B cell (primary cell): ENCODE results near the gene TPH2. TPM values are rescaled to one million over a fixed set of nuclear protein-coding genes. Genes with fewer than 3 reads are reported as not detected.

Experiments used
- ATAC-seq: fragments of 200-7000 bp; cut with Tn5 transposase; one replicate; pipeline ENCODE4 v1.10.0; 2021; ENCODE audit warnings: low read depth, mild to moderate bottlenecking, moderate number of reproducible peaks, moderate library complexity
- CTCF ChIA-PET: fragments of 350-600 bp; sonication (Branson Sonifier 250); formaldehyde crosslinking; loops from one replicate; lab custom pipeline; 2021; ENCODE audit warnings: antibody characterized with exemption, inconsistent platforms; lab: Charles Lee
- POLR2A ChIA-PET: fragments of 350-600 bp; sonication (Branson Sonifier 250); formaldehyde crosslinking; loops from one replicate; lab custom pipeline; 2021; ENCODE audit warnings: antibody characterized with exemption; lab: Charles Lee
- DNase-seq: peaks from one replicate; pipeline ENCODE4 v3.0.0; 2013
- H2AFZ ChIP-seq: 2 replicates; pipeline ENCODE4 v1.6.1; 2012; ENCODE audit warnings: mild to moderate bottlenecking, low read depth, low read length; ENCODE audit not compliant: insufficient read depth, poor library complexity, severe bottlenecking
- H3K27ac ChIP-seq, 2 donors: 1 replicate in 1 of 2; 2 replicates in 1 of 2; pipeline ENCODE4 v1.5.1; 2012 to 2013; ENCODE audit warnings: low read length in 2 of 2, mild to moderate bottlenecking in 2 of 2, moderate library complexity in 1 of 2
- H3K27me3 ChIP-seq, 4 experiments: fragments of 200-600 bp in 1 of 4; sonication (generic) in 1 of 4; replicated peaks in 1 of 4; 1 replicate in 2 of 4; 2 replicates in 2 of 4; pipeline versions ENCODE4 v1.6.1 to v1.7.0; 2013 to 2016; ENCODE audit warnings: low read length in 3 of 4, mild to moderate bottlenecking in 2 of 4, mixed read lengths in 1 of 4, moderate library complexity in 1 of 4; ENCODE audit not compliant: insufficient read depth in 4 of 4, control insufficient read depth in 3 of 4; ENCODE audit errors: control extremely low read depth in 1 of 4
- H3K36me3 ChIP-seq, 2 experiments: replicated peaks in 1 of 2; 1 replicate in 1 of 2; 2 replicates in 1 of 2; pipeline versions ENCODE4 v1.6.1 to v1.7.1; 2013; ENCODE audit warnings: low read length in 1 of 2; ENCODE audit not compliant: insufficient read depth in 2 of 2, control insufficient read depth in 1 of 2; ENCODE audit errors: control extremely low read depth in 1 of 2, extremely low read depth in 1 of 2
- H3K4me1 ChIP-seq, 2 donors: fragments of 200-600 bp in 1 of 2; sonication (generic) in 1 of 2; 1 replicate in 1 of 2; 2 replicates in 1 of 2; pipeline versions ENCODE4 v1.5.1 to v1.6.1; 2013 to 2017; ENCODE audit warnings: low read length in 2 of 2; ENCODE audit not compliant: control insufficient read depth in 2 of 2, insufficient read depth in 2 of 2
- H3K4me2 ChIP-seq: replicated peaks from 2 replicates; pipeline ENCODE3; 2012; ENCODE audit warnings: mild to moderate bottlenecking, low read depth, low read length; ENCODE audit not compliant: poor library complexity, severe bottlenecking
- H3K4me3 ChIP-seq, 5 experiments: fragments of 200-600 bp in 1 of 5; sonication (generic) in 1 of 5; 1 replicate in 3 of 5; 2 replicates in 2 of 5; pipeline versions ENCODE4 v1.5.1 to v1.7.0; 2011 to 2016; ENCODE audit warnings: low read length in 4 of 5, mild to moderate bottlenecking in 4 of 5, low read depth in 2 of 5, control low read depth in 1 of 5, moderate library complexity in 1 of 5; ENCODE audit not compliant: insufficient read depth in 1 of 5; ENCODE audit errors: control extremely low read depth in 1 of 5, extremely low read depth in 1 of 5
- H3K79me2 ChIP-seq: fragments of 200-600 bp; sonication (generic); one replicate; pipeline ENCODE4 v1.6.0; 2016; ENCODE audit warnings: low read length; ENCODE audit not compliant: control insufficient read depth, insufficient read depth
- H3K9ac ChIP-seq: fragments of 200-600 bp; sonication (generic); 2 replicates; pipeline ENCODE4 v1.6.1; 2017; ENCODE audit warnings: mild to moderate bottlenecking, low read length, moderate library complexity
- H3K9me3 ChIP-seq, 3 donors: one replicate each; pipeline versions ENCODE4 v1.6.1 to v1.7.1; 2013; ENCODE audit warnings: low read length in 2 of 3; ENCODE audit not compliant: control insufficient read depth in 2 of 3, insufficient read depth in 1 of 3; ENCODE audit errors: control extremely low read depth in 1 of 3
- H4K20me1 ChIP-seq: 2 replicates; pipeline ENCODE4 v1.6.0; 2012; ENCODE audit warnings: mild to moderate bottlenecking, low read length; ENCODE audit not compliant: insufficient read depth, control insufficient read depth, poor library complexity, severe bottlenecking
- H3K27ac Mint-ChIP-seq: one replicate; pipeline ENCODE4 v1.8.0; 2021; ENCODE audit warnings: mixed read lengths
- H3K27me3 Mint-ChIP-seq: one replicate; pipeline ENCODE4 v1.8.0; 2021; ENCODE audit warnings: mixed read lengths
- H3K4me1 Mint-ChIP-seq: one replicate; pipeline ENCODE4 v1.8.0; 2021; ENCODE audit warnings: mixed read lengths
- H3K4me3 Mint-ChIP-seq: one replicate; pipeline ENCODE4 v1.8.0; 2021; ENCODE audit warnings: mixed read lengths
- H3K9me3 Mint-ChIP-seq: one replicate; pipeline ENCODE4 v1.8.0; 2022; ENCODE audit warnings: mixed read lengths; ENCODE audit not compliant: insufficient read depth
- EZH2 ChIP-seq: IDR thresholded peaks from 2 replicates; pipeline ENCODE4 v1.6.1; 2012; ENCODE audit warnings: borderline replicate concordance, low read depth, mild to moderate bottlenecking, moderate library complexity, low read length; ENCODE audit not compliant: insufficient read depth, poor library complexity, severe bottlenecking
- WGBS: methylation state at CpG from one replicate; pipeline ENCODE4 v1.1.5; 2013; ENCODE audit warnings: missing lambda C conversion rate; ENCODE audit not compliant: insufficient coverage; 5-methylcytosine and 5-hydroxymethylcytosine counted together
- intact Hi-C: fragments of 100-400 bp; cut with micrococcal nuclease; formaldehyde crosslinking; loops from one replicate; pipeline ENCODE4 v1.10.0; 2022
- polyA plus RNA-seq: library from polyadenylated mRNA; depleted of rRNA; stranded (reverse); fragments of >200 nt; gene quantifications from 2 replicates; pipeline ENCODE4 v1.2.3, GENCODE V29; 2012
- total RNA-seq, 2 donors: library from RNA; stranded (reverse); fragments of 120-200 nt in 1 of 2; gene quantifications; 1 replicate in 1 of 2; 2 replicates in 1 of 2; pipeline versions ENCODE4 v1.2.3 to v1.2.4, GENCODE V29; 2013 to 2022
- TF ChIP-seq, protein P1 (sequence below): fragments of 200-600 bp; IDR thresholded peaks from one replicate; pipeline ENCODE4 v1.8.0; 2022; ENCODE audit warnings: antibody characterized with exemption, mild to moderate bottlenecking

Gene TPH2
- total and polyA plus RNA-seq, 2 donors (not counting 1 experiment from before 2014, with no cell fraction given), result not detected

GRCh38 chr12:72000969-72001648 is 62.5 kb downstream of the TPH2 start:
- Histone ChIP-seq H4K20me1 (no peaks in the 10 kb centered on the region), H3K79me2 (no peaks in the 10 kb centered on the region), H3K36me3 (no peaks in the 10 kb centered on the region), H3K27me3 (no peaks in the 10 kb centered on the region), H3K4me2 (no peak overlapping the region), H2AFZ (no peak overlapping the region), H3K27ac (no peak overlapping the region), H3K9ac (no peak overlapping the region), H3K4me1 (no peaks in the 10 kb centered on the region), H3K4me3 (no peak overlapping the region), H3K9me3 (peaks cover 0 to 1% (median 0%) of the 10 kb centered on the region in 3 donors)
- TF ChIP-seq, protein P1, sequence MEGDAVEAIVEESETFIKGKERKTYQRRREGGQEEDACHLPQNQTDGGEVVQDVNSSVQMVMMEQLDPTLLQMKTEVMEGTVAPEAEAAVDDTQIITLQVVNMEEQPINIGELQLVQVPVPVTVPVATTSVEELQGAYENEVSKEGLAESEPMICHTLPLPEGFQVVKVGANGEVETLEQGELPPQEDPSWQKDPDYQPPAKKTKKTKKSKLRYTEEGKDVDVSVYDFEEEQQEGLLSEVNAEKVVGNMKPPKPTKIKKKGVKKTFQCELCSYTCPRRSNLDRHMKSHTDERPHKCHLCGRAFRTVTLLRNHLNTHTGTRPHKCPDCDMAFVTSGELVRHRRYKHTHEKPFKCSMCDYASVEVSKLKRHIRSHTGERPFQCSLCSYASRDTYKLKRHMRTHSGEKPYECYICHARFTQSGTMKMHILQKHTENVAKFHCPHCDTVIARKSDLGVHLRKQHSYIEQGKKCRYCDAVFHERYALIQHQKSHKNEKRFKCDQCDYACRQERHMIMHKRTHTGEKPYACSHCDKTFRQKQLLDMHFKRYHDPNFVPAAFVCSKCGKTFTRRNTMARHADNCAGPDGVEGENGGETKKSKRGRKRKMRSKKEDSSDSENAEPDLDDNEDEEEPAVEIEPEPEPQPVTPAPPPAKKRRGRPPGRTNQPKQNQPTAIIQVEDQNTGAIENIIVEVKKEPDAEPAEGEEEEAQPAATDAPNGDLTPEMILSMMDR, result no peak
- TF ChIP-seq EZH2, result no peak
- H3K4me3 Mint-ChIP-seq, result no peak overlapping the region
- H3K27me3 Mint-ChIP-seq, result peaks cover 9% of the 10 kb centered on the region
- DNase-seq (no peak), ATAC-seq (no peak)
- ChIA-PET POLR2A (no interaction called here), CTCF (no interaction called here)
- intact Hi-C loops, result no loop called here
- H3K9me3 Mint-ChIP-seq, result no peaks in the 10 kb centered on the region
- WGBS, result 70% methylated on average over 2 of the region's 9 CpGs
- H3K4me1 Mint-ChIP-seq, result no peaks in the 10 kb centered on the region
- no peak overlapping the region for H3K27ac Mint-ChIP-seq

- intact Hi-C loops, result no loop called here
- ATAC-seq (no peak), DNase-seq (no peak)
- Mint-ChIP-seq H3K4me3 (no peak overlapping the region), H3K4me1 (no peaks in the 10 kb centered on the region), H3K9me3 (no peaks in the 10 kb centered on the region), H3K27me3 (peaks cover 12% of the 10 kb centered on the region), H3K27ac (no peak overlapping the region)
- H3K4me3 ChIP-seq, result no peak overlapping the region
- H2AFZ ChIP-seq, result no peak overlapping the region
- H3K79me2 ChIP-seq, result no peaks in the 10 kb centered on the region
- POLR2A ChIA-PET, result no interaction called here
- no peaks in the 10 kb centered on the region for H3K9me3 ChIP-seq
- H3K36me3 ChIP-seq, result no peaks in the 10 kb centered on the region
- H3K27me3 ChIP-seq, result no peaks in the 10 kb centered on the region
- TF ChIP-seq, protein P1, result no peak
- TF ChIP-seq EZH2, result no peak
- CTCF ChIA-PET, result no interaction called here
- no peaks in the 10 kb centered on the region for H4K20me1 ChIP-seq
- H3K9ac ChIP-seq, result no peak overlapping the region
- no peak overlapping the region for H3K27ac ChIP-seq
- WGBS, result 80% methylated on average over 1 of the region's 2 CpGs
- no peaks in the 10 kb centered on the region for H3K4me1 ChIP-seq
- H3K4me2 ChIP-seq, result no peak overlapping the region
Measured at GRCh38 chr12:72006766-72007165, 68.1 kb downstream of the TPH2 start.
